Bronchial smooth muscle cell (primary cell): ENCODE results near the gene PSMC6. TPM values are rescaled to one million over a fixed set of nuclear protein-coding genes. Genes with fewer than 3 reads are reported as not detected.

Experiments used
- total RNA-seq: library from RNA; depleted of rRNA; stranded (reverse); fragments of >200 nt; gene quantifications from 2 replicates; pipeline ENCODE4 v1.2.1, GENCODE V29; 2014

Gene PSMC6
- total RNA-seq: 85.4 and 88.0 TPM in 2 replicates

GRCh38 chr14:52706724-52707706, at the start of gene PSMC6:
PSMC6 (plus strand) TSS chr14:52707200; CDS start chr14:52707220, 20 bp downstream.

GRCh38 chr14:52695481-52696091, 11.4 kb upstream of the PSMC6 start, which contains the start of gene ERO1A:
ERO1A (minus strand) TSS chr14:52695558; CDS start chr14:52695481, 77 bp downstream.

GRCh38 chr14:52729925-52730708, 23.1 kb downstream of the PSMC6 start, which contains the start of gene STYX:
STYX (plus strand) TSS chr14:52730166; CDS start chr14:52730475, 309 bp downstream.

Other genes with a start within 250 kb of the PSMC6 start
- 2.0 and 3.0 TPM in 2 replicates for gene TXNDC16, start 154.7 kb upstream of the PSMC6 start, total RNA-seq
- gene GPR137C, start 154.4 kb upstream of the PSMC6 start, total RNA-seq: 0.43 and 0.79 TPM in 2 replicates
- 22.5 and 36.3 TPM in 2 replicates for gene ERO1A, start 11.6 kb upstream of the PSMC6 start, total RNA-seq
- 9.7 and 14.7 TPM in 2 replicates for gene STYX, start 23.0 kb downstream of the PSMC6 start, total RNA-seq
- gene GNPNAT1, start 84.4 kb downstream of the PSMC6 start, total RNA-seq: 18.5 and 19.4 TPM in 2 replicates
- 62.2 and 65.1 TPM in 2 replicates for gene FERMT2, start 243.8 kb downstream of the PSMC6 start, total RNA-seq